M059J (cell line): ENCODE measurements around the gene RNF44. TPM values are rescaled to one million over a fixed set of nuclear protein-coding genes. Genes with fewer than 3 reads are reported as not detected.
"Not testable (repeated sequence)": the region's sequence is repeated elsewhere in the genome, so short reads cannot be mapped to it uniquely, and the experiment has no call there.

Experiments
- DNase-seq: peaks from one replicate; pipeline ENCODE4 v3.0.0-alpha.2; 2012; ENCODE audit warnings: low read depth
- total RNA-seq: library from RNA; depleted of rRNA; stranded (reverse); fragments of >200 nt; shearing (Covaris generic); gene quantifications from 2 replicates; pipeline ENCODE4 v1.2.3, GENCODE V29; 2014

The RNF44 gene
- total RNA-seq, 1 experiment from 2014 or later: 3.5 TPM

DNA sequence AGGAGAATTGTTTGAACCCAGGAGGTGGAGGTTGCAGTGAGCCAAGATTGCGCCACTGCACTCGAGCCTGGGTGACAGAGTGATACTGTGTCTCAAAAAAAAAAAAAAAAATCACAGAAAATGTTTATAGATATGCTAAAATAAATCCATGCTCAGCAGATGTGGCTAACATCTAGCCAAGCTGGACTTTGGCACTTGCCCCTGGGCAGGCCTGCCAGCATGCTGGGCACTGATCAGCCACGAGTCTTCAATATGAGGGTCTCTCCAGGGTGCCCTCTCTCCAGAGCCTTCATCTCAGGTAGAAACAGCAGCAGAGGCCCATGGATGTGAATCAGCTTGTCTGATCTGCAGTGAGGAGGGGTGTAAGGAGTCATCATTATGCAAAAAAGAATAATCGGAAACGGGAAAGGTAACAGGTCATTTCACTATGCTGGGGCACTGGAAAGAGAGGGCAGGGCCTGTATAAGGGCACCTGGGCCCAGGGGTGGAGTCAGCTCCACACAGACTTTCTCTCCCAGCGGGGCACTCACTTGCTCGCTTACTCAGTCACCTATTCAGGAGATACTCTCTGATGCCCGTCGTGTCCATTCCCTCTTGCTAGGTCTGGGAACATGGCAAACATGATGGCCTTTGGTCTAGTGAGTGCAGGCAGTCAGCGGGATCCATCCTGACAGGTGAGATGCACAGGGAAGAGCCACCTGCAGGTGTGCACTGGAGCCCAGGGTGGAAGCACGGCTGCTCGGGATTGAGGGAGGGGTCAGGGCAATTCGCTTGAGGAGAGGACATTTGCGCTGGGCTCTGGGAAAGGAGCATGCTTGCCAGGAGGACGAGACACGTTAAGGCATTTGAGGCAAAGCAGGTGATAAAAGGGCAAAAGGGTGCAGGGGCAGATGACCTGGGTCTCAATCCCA is 17.1 kb downstream of the RNF44 start:
- no peak for DNase-seq

DNA sequence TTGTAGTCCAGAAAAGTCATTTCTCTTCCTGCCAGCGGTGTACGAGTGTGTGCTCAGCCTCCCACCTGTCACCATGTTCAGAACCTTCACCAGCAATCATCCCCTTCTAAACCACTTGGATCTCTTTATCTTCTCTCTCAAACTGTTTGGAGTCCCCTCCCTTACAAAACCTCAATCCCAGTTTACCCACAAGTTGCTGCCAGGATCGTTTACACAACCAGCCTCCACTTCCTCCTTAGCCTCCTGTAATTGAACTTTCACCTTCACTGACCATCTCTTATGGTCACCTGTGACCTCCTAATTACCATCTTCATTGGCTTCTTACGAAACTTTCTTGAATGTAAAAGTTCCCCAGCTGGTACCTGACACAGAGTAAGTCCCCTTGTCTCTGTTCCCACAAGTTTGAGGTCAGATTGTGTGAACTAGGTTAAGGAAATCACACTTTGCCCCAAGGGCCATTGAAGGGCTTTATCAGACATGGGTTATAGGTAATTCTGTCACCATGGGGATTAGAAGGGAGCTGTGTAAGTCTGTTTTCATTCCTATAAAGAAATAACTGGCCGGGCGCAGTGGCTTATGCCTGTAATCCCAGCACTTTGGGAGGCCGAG is 20.0 kb downstream of the RNF44 start:
- DNase-seq: no peak

DNA sequence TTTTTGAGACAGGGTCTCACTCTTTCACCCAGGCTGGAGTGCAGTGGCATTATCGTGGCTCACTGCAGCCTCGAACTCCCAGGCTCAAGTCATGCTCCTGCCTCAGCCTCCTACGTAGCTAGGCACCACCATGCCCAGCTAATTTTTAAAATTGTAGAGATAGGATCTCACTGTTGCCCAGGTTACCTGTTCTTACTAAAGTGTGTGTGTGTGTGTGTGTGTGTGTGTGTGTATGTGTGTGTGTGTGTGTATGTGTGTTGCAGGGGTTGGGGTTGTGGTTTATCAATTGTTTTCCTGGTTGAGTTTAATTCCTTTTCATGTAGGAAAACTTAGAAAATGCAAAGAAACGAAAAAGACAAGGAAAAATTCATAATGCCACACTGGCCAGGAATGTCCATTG is 21.8 kb downstream of the RNF44 start:
- no peak for DNase-seq

DNA sequence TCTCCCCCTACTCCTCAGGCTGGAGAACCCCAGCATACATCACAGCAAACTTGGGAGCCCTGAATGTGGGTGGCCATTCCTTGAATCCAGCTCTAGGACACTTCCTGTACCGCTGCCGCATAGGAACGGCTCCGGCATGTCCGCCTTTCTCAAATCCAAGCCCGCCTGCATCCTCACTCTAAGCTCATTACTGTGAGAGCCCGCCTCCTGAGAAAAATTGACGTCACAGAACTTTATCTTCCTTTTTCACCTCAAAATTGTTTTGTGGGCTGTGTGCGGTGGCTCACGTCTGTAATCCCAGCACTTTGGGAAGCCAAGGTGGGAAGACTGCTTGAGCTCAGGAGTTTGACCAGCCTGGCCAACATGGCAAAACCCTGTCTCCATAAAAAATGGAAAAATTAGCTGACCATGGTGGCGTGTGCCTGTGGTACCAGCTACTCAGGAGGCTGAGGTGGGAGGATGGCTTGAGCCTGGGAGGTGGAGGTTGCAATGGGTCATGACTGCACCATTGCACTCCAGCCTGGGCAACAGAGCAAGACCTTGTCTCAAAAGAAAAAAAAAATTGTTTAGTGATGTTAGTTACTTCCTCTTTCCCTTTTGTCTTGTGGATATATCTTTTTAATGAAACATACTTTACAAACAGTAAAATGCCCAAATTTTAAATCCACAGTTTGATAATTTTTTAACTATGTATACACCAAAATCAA is 22.8 kb downstream of the RNF44 start:
- no peak for DNase-seq

DNA sequence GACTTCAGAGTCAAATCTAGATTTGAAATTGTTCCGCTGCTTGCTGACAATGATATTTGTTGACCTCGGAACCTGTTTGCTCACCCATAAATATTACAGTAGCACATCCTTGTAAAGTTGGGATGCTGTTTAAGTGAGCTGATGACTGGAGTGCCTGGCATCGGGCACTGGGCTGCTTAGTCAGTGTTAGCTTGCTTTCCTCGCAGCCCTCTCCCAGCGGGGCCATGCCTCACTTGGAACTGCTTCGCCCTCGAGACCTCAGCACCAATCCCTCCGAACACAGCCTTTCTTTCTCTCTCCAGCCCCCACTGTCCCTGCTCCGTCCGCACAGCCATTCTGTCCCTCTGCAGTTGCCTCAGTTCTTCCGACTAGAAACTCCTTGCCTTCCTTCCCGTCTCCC is 23.4 kb downstream of the RNF44 start:
- DNase-seq: no peak

DNA sequence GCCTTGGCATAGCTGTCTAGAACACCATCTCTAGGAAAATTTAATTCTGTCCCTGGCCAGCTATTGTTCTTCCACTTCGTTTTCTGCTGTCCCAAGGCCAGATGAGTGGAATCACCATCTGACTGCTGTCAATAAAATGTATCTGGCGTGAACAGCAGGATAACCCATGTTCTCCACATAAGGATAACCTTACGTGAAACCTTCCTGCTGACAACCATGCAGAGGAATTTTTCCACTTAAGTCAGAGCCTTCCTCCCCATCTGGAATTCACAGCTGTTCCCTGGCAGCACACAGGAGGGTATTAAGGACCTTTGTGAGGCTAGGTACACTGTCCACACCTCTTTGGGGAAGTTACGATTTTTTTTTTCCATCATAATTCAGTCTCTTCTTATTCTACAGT is 28.6 kb downstream of the RNF44 start:
- no peak for DNase-seq

DNA sequence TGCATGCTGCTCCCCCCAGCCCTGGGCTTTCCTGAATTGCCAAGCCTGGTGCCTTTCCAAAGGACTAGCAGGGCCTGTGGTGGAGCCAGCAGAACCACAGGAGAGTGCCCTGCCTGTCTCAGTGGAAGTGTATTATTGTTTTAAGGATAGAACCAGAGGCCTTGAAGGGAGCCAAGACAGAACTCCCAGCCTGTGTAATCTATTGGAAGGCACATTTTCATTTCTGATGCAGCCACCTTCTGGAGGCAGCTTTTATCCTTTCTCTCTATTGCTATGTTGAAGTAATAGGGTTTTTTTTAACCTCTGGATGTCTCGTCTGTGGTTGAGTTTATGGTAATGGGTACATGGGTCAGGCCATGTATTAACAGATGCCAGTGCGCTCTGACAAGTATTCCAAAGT is 29.3 kb downstream of the RNF44 start:
- DNase-seq: no peak

DNA sequence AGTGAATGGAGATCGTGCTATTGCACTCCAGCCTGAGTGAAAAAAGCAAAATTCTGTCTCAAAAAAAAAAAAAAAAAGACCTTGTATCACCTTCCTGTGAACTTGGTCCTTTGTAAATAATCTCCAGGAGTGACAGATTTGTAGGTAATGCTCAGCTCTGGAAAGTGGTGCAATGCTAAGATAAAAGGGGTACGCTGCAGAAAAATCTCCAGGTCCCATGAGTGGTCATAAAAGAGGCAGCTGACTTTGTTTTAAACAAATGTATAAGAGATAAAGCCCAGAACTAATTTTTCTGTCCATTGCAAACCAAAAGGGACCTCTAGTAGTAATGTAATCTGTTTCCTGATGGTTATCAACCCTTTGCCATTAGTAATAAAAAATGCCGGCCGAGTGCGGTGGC is 33.7 kb downstream of the RNF44 start:
- no peak for DNase-seq

DNA sequence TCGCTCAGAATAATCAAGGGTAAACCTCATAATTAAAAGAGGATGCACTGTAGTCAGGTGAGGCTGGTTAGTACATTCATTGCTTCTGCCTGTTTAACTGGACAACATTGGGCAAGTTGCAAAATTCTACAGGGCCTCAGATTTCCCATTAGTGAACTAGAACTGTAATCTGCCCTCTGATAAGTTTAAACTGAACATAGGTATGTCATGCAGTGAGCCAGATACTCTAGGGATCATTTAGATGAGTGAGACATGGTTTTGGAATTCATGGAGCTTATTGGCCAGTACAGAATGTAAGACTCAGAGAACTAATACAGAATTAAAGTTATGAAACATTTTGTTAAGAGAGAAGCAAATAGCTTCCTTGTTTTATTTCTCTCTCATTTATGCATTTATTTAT is 35.9 kb downstream of the RNF44 start:
- DNase-seq: peak; percentile 24

DNA sequence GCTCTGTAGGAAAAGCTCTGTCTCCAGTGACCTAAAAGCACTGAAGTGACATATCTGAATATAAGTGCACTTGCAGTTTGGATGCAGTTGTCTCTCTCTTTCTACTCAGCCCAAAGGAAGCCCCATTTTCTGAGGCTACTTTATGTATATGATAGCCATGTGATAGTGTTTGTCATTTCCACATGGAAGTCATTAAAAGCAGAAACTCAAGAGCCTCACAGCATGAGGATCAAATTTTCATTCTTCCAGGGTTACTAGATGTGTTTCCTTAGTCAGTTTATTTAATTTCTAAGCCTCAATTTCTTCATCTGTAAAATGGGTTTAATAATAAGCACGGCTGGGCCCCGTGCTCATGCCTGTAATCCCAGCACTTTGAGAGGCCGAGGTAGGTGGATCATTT is 36.7 kb downstream of the RNF44 start:
- DNase-seq: no peak

DNA sequence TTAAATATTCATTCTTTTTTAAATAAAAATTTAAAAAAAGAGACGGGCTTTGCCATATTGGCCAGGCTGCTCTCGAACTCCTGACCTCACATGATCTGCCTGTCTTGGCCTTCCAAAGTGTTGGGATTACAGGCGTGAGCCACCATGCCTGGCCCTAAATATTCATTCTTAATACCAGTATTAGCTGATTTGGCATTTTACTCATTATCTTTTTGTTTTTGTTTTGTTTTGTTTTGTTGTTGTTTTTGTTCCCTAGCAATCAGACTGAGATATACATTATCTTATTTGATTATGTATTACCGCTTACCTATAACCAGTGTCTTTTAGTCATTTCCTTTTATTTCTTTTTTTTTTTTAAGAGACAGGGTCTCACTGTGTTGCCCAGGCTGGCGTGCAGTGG is 37.9 kb downstream of the RNF44 start:
- DNase-seq: no peak

DNA sequence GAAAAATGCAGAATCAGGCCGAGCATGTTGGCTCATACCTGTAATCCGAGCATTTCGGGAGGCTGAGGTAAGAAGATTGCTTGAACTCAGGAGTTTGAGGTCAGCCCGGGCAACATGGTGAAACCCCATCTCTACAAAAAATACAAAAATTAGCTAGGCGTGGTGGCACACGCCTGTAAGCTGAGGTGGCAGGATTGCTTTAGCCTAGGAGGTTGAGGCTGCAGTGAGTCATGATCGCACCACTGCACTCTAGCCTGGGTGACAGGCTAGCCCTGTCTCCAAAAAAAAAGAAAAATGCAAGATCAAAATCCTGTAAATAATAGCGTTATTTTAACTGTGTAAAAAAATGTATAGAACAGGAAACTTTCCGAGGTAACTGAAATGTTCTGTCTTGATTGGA is 39.4 kb downstream of the RNF44 start:
- DNase-seq: peak; percentile 18

DNA sequence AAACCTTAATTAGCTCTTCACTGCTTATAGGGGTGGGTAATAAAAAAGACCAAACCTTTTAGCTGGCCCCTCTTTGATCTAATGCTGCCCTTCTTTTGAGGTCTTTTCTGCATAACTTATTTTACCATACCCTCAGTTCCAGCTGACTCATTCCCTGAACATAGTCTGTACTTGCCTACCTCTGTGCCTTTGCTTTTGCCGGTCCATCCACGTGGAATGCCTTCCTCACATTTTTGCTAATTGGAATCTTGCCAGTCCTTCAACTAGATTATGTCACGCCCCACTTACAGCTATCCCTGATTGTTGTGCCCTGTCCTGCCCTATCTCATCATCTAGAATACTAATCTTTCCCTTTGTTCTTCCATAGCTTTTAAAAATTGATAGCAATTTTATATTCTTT is 44.8 kb downstream of the RNF44 start:
- peak; percentile 13 for DNase-seq

DNA sequence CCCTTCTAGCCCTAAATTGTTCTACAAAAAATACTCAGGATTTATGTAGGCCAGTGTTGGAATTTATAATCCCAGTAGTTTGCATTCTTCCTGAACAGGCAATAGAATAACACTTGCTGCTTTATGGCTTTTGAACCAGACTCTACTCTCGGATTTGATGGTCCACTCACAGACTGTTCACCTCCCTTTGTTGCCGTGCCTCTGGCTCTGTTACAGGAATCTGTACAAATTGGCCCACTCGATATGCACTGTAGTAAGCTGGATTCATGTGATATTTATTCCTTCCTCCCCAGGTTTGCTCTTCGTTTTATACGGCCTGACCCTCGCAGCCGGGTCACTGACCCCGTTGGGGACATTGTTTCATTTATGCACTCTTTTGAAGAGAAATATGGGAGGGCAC is 45.3 kb downstream of the RNF44 start:
- DNase-seq: no peak

DNA sequence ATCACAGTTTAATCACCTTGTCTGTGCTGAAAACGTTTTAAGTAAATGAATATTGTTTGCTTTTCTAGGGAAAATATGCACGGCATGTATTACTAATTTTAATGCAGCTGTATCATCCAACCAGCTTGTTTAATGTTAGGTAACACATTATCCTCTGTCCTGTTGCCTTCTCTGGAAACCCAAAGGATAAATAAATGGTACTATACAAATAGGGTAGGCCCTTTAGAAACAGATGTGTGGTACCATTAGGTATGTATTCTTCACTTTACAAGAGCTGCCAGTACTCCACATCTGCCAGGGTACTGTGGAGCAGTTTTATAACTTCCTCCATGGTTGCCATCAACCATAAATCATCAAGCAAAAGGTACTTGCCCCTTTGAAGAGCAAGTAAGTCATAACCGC is 46.1 kb downstream of the RNF44 start:
- DNase-seq: no peak

DNA sequence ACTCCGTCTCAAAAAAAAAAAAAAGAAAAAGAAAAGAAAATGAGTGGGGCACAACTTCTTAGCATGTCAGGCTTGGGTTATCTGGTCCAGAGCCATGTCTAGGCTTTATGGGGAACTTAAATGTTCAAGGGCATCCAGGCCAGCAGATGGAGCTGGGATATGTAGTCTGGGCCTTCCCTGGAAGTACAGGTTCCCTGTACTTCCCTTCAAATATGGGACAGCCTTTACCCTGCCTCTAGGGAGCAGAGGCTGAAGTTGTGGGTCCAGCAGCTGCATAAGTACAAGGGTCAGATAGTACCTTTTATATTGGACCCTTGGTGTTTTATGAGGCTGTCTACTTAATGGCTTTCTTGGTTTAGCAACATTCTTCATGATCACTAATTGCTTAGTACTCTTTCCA is 46.9 kb downstream of the RNF44 start:
- no peak for DNase-seq

DNA sequence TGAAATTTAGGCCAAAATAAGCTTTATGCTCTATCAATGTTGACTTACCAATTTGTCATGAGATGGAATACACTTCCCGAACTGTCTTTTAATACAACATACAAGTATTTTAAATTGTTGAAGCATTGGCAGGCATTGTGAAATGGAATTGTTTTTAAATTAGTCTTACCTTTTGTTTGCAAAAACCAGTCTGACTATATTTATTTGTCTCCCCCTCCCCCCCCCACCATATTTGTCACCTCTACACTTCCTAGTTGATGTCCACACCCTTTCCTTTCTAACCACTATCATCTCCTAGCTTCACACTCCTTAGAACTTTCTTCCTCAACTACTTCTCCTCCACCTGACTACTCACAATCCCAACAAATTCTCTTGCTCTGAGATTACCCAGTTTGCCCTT is 48.1 kb downstream of the RNF44 start:
- no peak for DNase-seq

DNA sequence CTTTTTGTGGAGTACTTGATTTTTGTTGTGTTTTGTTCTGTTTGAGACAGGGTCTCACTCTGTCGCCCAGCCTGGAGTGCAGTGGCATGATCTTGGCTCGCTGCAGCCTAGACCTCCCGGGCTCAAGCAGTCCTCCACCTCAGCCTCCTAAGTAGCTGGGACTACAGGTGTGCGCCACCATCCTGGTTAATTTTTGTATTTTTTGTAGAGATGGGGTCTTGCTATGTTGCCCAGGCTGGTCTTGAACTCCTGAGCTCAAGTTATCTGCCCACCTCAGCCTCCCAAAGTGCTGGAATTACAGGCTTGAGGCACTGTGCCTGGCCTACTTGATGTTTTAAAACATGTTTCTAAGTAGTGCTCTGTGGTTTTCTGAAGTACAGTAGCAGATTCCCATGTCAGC is 50.0 kb downstream of the RNF44 start:
- DNase-seq: not testable (repeated sequence)

DNA sequence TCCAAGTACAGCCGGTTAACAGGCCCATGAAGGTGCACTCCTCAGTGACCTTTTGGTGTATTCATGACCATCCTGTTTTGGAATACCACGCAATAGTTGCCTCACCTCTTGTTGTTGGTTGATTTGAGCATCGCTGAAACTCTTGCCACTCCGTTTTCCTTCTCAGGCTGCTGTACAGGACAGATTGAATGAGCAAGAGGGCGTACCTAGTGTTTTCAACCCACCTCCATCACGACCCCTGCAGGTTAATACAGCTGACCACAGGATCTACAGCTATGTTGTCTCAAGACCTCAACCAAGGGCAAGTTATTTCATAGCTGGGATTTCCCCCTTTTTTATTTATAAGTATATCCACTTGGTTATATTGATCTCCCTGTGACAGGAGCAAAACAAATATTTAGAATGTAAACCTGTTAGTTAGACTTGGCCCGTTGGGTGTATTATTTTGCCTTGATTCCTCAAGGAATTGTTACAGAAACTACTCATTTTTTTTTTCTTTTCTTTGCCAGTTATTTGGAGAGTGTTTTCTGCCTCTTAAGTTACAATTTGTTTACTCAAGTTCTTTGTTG is 50.9 kb downstream of the RNF44 start:
- DNase-seq: no peak

DNA sequence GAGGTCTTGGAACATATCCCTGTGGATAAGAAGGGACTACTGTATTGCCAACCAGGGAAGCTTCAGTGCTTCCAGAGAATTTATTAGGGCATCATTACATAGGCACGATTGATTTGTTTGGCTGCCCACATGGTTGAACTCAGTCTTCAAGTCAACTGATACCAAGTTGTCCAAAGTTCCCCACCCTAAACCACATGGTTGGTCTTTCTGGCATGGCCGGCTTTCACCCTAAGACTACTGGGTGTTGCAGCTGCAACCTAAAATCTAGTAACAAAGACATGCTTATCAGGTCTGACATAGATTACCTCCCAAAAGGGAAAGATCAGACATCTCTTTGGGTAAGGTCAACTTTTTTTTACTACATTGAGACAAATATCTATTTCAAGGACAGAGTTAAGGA is 52.0 kb downstream of the RNF44 start:
- no peak for DNase-seq

DNA sequence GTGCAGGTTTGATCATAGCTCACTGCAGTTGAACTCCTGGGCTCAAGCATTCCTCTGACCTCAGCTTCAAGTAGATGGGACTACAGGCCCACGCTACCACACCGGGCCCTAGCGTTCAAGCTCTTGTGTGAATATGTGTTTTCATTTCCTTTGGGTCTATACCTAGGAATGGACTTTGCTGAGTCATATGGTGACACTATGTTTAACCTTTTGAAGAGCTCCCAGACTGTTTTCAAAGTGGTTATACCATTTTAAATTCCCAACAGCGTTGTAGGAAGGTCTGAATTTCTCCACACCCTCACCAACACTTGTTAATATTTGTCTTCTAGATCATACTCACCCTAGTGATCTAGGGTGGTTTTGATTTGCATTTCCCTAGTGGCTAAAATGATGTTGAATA is 55.5 kb downstream of the RNF44 start:
- DNase-seq: peak; percentile 9
